ENCODE data around the gene LRIG1.

GRCh38 chr3:66414846-66415245, 86.0 kb downstream of the LRIG1 start:
- TF ChIP-seq, protein P1, sequence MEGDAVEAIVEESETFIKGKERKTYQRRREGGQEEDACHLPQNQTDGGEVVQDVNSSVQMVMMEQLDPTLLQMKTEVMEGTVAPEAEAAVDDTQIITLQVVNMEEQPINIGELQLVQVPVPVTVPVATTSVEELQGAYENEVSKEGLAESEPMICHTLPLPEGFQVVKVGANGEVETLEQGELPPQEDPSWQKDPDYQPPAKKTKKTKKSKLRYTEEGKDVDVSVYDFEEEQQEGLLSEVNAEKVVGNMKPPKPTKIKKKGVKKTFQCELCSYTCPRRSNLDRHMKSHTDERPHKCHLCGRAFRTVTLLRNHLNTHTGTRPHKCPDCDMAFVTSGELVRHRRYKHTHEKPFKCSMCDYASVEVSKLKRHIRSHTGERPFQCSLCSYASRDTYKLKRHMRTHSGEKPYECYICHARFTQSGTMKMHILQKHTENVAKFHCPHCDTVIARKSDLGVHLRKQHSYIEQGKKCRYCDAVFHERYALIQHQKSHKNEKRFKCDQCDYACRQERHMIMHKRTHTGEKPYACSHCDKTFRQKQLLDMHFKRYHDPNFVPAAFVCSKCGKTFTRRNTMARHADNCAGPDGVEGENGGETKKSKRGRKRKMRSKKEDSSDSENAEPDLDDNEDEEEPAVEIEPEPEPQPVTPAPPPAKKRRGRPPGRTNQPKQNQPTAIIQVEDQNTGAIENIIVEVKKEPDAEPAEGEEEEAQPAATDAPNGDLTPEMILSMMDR (IDR thresholded peaks at IDR 0.05) = no peak
- TF ChIP-seq, protein P2, sequence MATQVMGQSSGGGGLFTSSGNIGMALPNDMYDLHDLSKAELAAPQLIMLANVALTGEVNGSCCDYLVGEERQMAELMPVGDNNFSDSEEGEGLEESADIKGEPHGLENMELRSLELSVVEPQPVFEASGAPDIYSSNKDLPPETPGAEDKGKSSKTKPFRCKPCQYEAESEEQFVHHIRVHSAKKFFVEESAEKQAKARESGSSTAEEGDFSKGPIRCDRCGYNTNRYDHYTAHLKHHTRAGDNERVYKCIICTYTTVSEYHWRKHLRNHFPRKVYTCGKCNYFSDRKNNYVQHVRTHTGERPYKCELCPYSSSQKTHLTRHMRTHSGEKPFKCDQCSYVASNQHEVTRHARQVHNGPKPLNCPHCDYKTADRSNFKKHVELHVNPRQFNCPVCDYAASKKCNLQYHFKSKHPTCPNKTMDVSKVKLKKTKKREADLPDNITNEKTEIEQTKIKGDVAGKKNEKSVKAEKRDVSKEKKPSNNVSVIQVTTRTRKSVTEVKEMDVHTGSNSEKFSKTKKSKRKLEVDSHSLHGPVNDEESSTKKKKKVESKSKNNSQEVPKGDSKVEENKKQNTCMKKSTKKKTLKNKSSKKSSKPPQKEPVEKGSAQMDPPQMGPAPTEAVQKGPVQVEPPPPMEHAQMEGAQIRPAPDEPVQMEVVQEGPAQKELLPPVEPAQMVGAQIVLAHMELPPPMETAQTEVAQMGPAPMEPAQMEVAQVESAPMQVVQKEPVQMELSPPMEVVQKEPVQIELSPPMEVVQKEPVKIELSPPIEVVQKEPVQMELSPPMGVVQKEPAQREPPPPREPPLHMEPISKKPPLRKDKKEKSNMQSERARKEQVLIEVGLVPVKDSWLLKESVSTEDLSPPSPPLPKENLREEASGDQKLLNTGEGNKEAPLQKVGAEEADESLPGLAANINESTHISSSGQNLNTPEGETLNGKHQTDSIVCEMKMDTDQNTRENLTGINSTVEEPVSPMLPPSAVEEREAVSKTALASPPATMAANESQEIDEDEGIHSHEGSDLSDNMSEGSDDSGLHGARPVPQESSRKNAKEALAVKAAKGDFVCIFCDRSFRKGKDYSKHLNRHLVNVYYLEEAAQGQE (IDR thresholded peaks at IDR 0.05; ENCODE audit: insufficient read depth in 1 of 2, low read depth in 2 of 2, low read length in 1 of 2) = no peak
- TF ChIP-seq SIN3A (IDR thresholded peaks at IDR 0.05; ENCODE audit: borderline replicate concordance, insufficient read depth, low read depth, low read length) = no peak
- TF ChIP-seq TCF7L2 (IDR thresholded peaks at IDR 0.05; ENCODE audit: low read depth, low read length) = no peak

Measured in Panc1 (cell line).